Endothelial cell of umbilical vein (primary cell): ENCODE data around the gene LRIG1. TPM values are rescaled to one million over a fixed set of nuclear protein-coding genes. Genes with fewer than 3 reads are reported as not detected.

Source experiments
- BruUV-seq: library from RNA; stranded (reverse); fragments of 400-500 nt; replicated peaks from 2 replicates; lab custom pipeline; 2021; lab: Mats Ljungman, UMichigan
- CTCF ChIA-PET: fragments of 300-600, 350-600 bp; sonication (Branson Sonifier 250); formaldehyde crosslinking; loops from one replicate; lab custom pipeline; 2021; ENCODE audit warnings: antibody characterized with exemption, inconsistent platforms; lab: Charles Lee
- POLR2A ChIA-PET: fragments of 300-600, 350-600 bp; sonication (Branson Sonifier 250); formaldehyde crosslinking; loops from one replicate; lab custom pipeline; 2021; ENCODE audit warnings: antibody characterized with exemption, inconsistent platforms; lab: Charles Lee
- DNase-seq: peaks from one replicate; pipeline ENCODE4 v3.0.0-alpha.2; 2011; ENCODE audit warnings: low read depth, low spot score
- FAIRE-seq: peaks from 2 replicates; lab custom pipeline; 2011; peaks lifted over from hg19 to GRCh38; lab: Jason Lieb, UNC
- H2AFZ ChIP-seq: 2 replicates; pipeline ENCODE4 v1.6.0; 2012; ENCODE audit warnings: low read depth, low read length, control low read depth, inconsistent platforms
- H3K27ac ChIP-seq: 2 replicates; pipeline ENCODE4 v1.5.1; 2011; ENCODE audit warnings: low read depth, mild to moderate bottlenecking, control low read depth, low read length, moderate library complexity; ENCODE audit not compliant: insufficient read depth
- H3K27me3 ChIP-seq, 2 experiments: 2 replicates each; pipeline versions ENCODE4 v1.6.0 to v1.6.1; 2011; ENCODE audit warnings: low read length in 2 of 2, mixed read lengths in 1 of 2; ENCODE audit not compliant: control insufficient read depth in 2 of 2, insufficient read depth in 2 of 2
- H3K36me3 ChIP-seq, 2 experiments: 2 replicates in 1 of 2; 3 replicates in 1 of 2; pipeline ENCODE4 v1.5.1; 2011; ENCODE audit warnings: low read length in 2 of 2, mild to moderate bottlenecking in 1 of 2, moderate library complexity in 1 of 2; ENCODE audit not compliant: control insufficient read depth in 2 of 2, insufficient read depth in 2 of 2; ENCODE audit errors: extremely low read depth in 1 of 2
- H3K4me1 ChIP-seq: 3 replicates; pipeline ENCODE4 v1.5.1; 2011; ENCODE audit warnings: mild to moderate bottlenecking, low read length; ENCODE audit not compliant: control insufficient read depth, insufficient read depth; ENCODE audit errors: extremely low read depth
- H3K4me2 ChIP-seq: 2 replicates; pipeline ENCODE4 v1.6.1; 2011; ENCODE audit warnings: low read length, control low read depth, mixed read lengths; ENCODE audit not compliant: insufficient read depth
- H3K4me3 ChIP-seq, 3 experiments: fragments of 200-600 bp in 1 of 3; sonication (generic), shearing (Covaris generic) in 1 of 3; replicated peaks in 1 of 3; 2 replicates each; pipeline ENCODE4 v1.5.1; 2011 to 2016; ENCODE audit warnings: control low read depth in 3 of 3, low read length in 3 of 3, mild to moderate bottlenecking in 2 of 3, inconsistent platforms in 1 of 3, low read depth in 1 of 3, moderate library complexity in 1 of 3; ENCODE audit not compliant: insufficient read depth in 1 of 3
- H3K79me2 ChIP-seq: 2 replicates; pipeline ENCODE4 v1.6.0; 2012; ENCODE audit warnings: low read length, inconsistent platforms; ENCODE audit not compliant: control insufficient read depth, insufficient read depth
- H3K9ac ChIP-seq: replicated peaks from 2 replicates; pipeline ENCODE3; 2011; ENCODE audit warnings: low read length, control low read depth; ENCODE audit not compliant: insufficient read depth; ENCODE audit errors: extremely low read depth
- H3K9me1 ChIP-seq: replicated peaks from 3 replicates; pipeline ENCODE4 v1.6.0; 2011; ENCODE audit warnings: mild to moderate bottlenecking, low read length; ENCODE audit not compliant: control insufficient read depth, insufficient read depth; ENCODE audit errors: extremely low read depth
- H3K9me3 ChIP-seq: replicated peaks from 2 replicates; pipeline ENCODE4 v1.5.1; 2012; ENCODE audit warnings: low read length, inconsistent platforms; ENCODE audit not compliant: control insufficient read depth, insufficient read depth
- H4K20me1 ChIP-seq: replicated peaks from 2 replicates; pipeline ENCODE3; 2011; ENCODE audit warnings: mild to moderate bottlenecking, low read length; ENCODE audit not compliant: control insufficient read depth, insufficient read depth; ENCODE audit errors: extremely low read depth
- CTCF ChIP-seq, 2 donors: IDR thresholded peaks; 1 replicate in 1 of 2; 2 replicates in 1 of 2; pipeline ENCODE4 v1.5.1; 2011; ENCODE audit warnings: low read length in 2 of 2, mild to moderate bottlenecking in 2 of 2, moderate library complexity in 2 of 2, control low read depth in 1 of 2, inconsistent platforms in 1 of 2, low read depth in 1 of 2; ENCODE audit not compliant: insufficient read depth in 1 of 2; ENCODE audit errors: extremely low read depth in 1 of 2
- EZH2 ChIP-seq: IDR thresholded peaks from 2 replicates; pipeline ENCODE4 v1.6.1; 2012; ENCODE audit warnings: borderline replicate concordance, low read depth, mild to moderate bottlenecking, moderate library complexity, low read length, inconsistent platforms; ENCODE audit not compliant: severe bottlenecking
- FOS ChIP-seq: IDR thresholded peaks from 2 replicates; pipeline ENCODE4 v1.6.1; 2011; ENCODE audit warnings: mild to moderate bottlenecking, low read length, moderate library complexity, borderline replicate concordance; ENCODE audit not compliant: insufficient read depth
- GATA2 ChIP-seq: IDR thresholded peaks from 2 replicates; pipeline ENCODE4 v1.7.0; 2011; ENCODE audit warnings: low read depth, mild to moderate bottlenecking, moderate library complexity, mixed read lengths, low read length; ENCODE audit not compliant: insufficient read length, insufficient read depth
- JUN ChIP-seq: IDR thresholded peaks from 2 replicates; pipeline ENCODE4 v1.6.1; 2011; ENCODE audit warnings: borderline replicate concordance, low read depth; ENCODE audit not compliant: insufficient read length, insufficient read depth
- MYC ChIP-seq: IDR thresholded peaks from one replicate; pipeline ENCODE4 v1.6.1; 2011; ENCODE audit warnings: mild to moderate bottlenecking, low read depth, low read length
- POLR2A ChIP-seq: IDR thresholded peaks from 2 replicates; pipeline ENCODE4 v1.6.1; 2012; ENCODE audit warnings: low read depth, mild to moderate bottlenecking, control low read depth, low read length
- POLR2AphosphoS5 ChIP-seq: IDR thresholded peaks from 2 replicates; pipeline ENCODE4 v1.6.1; 2012; ENCODE audit warnings: low read depth, mild to moderate bottlenecking, control low read depth, low read length, moderate library complexity; ENCODE audit not compliant: insufficient read depth
- dilution Hi-C: fragments of 300-500 bp; cut with MboI; formaldehyde crosslinking; loops from one replicate; pipeline ENCODE4 v1.15.0; 2019; ENCODE audit warnings: low sequenced_read_pairs; ENCODE audit not compliant: extremely low pct_ligation_motif_present
- intact Hi-C: fragments of 100-400 bp; cut with micrococcal nuclease; formaldehyde crosslinking; loops from one replicate; pipeline ENCODE4 v1.10.0; 2022
- polyA plus RNA-seq, 4 experiments: library from polyadenylated mRNA; depleted of rRNA in 3 of 4; stranded (reverse) in 3 of 4; unstranded in 1 of 4; fragments of >200 nt; gene quantifications; 2 replicates each; pipeline versions ENCODE4 v1.2.1 to v1.2.3, GENCODE V29; 2011 to 2012; ENCODE audit warnings: missing spikeins in 1 of 4
- total RNA-seq: library from RNA; stranded (reverse); gene quantifications from 2 replicates; pipeline ENCODE4 v1.2.3, GENCODE V29; 2021
- TF ChIP-seq, protein P1 (sequence below): IDR thresholded peaks from 2 replicates; pipeline ENCODE4 v1.6.1; 2011; ENCODE audit not compliant: insufficient read depth, insufficient read length

LRIG1 gene
- total and polyA plus RNA-seq, 2 donors (not counting 3 experiments of a cell fraction or from before 2014, with no cell fraction given): 50.3 to 52.2 TPM

DNA sequence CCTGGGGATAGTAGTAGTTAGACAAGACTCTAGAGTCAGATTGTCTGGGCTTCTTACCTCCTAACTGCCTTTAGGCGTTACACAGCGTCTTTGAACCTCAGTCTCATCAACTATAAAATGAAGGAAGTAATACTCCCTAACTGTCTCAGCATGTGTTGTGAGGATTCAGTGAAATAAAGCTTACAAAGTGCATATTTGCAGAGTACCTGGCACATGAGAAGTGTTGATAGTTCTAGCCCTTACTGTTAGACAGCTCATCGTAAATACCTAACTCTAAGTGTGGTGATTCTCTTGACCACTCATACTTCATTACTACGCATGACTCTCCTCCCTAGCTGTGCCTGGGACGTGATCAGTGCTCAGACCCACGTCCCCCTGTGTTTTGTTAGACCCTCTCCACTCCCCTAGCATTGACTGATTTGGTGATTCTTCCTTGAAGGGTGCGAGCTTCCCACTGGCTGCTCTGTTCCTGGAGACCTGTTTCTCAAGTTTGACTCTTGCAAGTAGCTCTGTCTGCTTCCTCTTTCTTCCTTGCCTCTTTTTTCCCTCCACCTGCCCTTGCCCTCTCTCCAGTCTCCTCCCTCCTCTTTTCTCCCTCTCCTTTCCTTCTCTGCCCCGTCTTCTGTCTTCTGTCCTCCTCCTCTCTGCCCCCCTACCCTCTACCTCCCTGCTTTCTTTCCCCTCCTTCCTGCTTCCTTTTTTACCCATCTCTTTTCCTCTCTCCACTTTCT is 155.8 kb downstream of the LRIG1 start:
- no peak for FAIRE-seq
- no TSS peak for BruUV-seq

More for the DNA sequence above, 155.8 kb downstream of the LRIG1 start:
- Histone ChIP-seq H3K4me3 (no peak overlapping the region), H3K36me3 (no peaks in the 10 kb centered on the region), H3K4me1 (no peaks in the 10 kb centered on the region), H3K9me3 (no peaks in the 10 kb centered on the region), H2AFZ (no peak overlapping the region), H3K4me2 (no peak overlapping the region), H3K27me3 (no peaks in the 10 kb centered on the region), H3K79me2 (no peaks in the 10 kb centered on the region), H3K27ac (no peak overlapping the region), H4K20me1 (no peaks in the 10 kb centered on the region), H3K9ac (no peak overlapping the region), H3K9me1 (no peaks in the 10 kb centered on the region)
- intact Hi-C loops (no loop called here), dilution Hi-C loops (no loop called here)
- POLR2A ChIA-PET: no interaction called here
- CTCF ChIA-PET: interaction anchor here (0.6 to 1.3 kb wide), 3 partner anchors 9 to 48 kb away, joined by 3 to 4 read pairs (median 3); no protein-coding TSS in a partner anchor
- DNase-seq: no peak
- TF ChIP-seq EZH2 (no peak), POLR2A (no peak), MYC (no peak), GATA2 (no peak), JUN (no peak), FOS (no peak), POLR2AphosphoS5 (no peak), CTCF (IDR thresholded peaks at IDR 0.05; ENCODE audit: extremely low read depth in 1 of 2, insufficient read depth in 1 of 2, low read depth in 1 of 2, low read length in 2 of 2) (no peak)
- TF ChIP-seq, protein P1, sequence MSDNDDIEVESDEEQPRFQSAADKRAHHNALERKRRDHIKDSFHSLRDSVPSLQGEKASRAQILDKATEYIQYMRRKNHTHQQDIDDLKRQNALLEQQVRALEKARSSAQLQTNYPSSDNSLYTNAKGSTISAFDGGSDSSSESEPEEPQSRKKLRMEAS: no peak
